Psoas muscle (tissue), 8 donors: ENCODE measurements around the gene SLC5A5. TPM values are rescaled to one million over a fixed set of nuclear protein-coding genes. Genes with fewer than 3 reads are reported as not detected.
A peak's percentile ranks its signal among the peaks of the same experiment; 100 is the strongest.

Experiments
- ATAC-seq, 4 donors: fragments of 200-7000 bp; cut with Tn5 transposase; one replicate each; pipeline ENCODE4 v1.9.1; 2020; ENCODE audit warnings: moderate library complexity in 3 of 4, mild to moderate bottlenecking in 2 of 4
- DNase-seq, 2 donors: peaks; one replicate each; pipeline ENCODE4 v3.0.0-alpha.2; 2020
- H3K27ac ChIP-seq: fragments of 200-600 bp; one replicate; pipeline ENCODE4 v1.8.0; 2022
- H3K27me3 ChIP-seq, 3 donors: fragments of 200-600 bp in 1 of 3; one replicate each; pipeline versions ENCODE4 v1.6.1 to v1.8.0; 2013 to 2022; ENCODE audit warnings: low read length in 2 of 3, mild to moderate bottlenecking in 2 of 3, moderate library complexity in 1 of 3; ENCODE audit not compliant: insufficient read depth in 3 of 3
- H3K36me3 ChIP-seq, 2 donors: fragments of 200-600 bp in 1 of 2; one replicate each; pipeline versions ENCODE4 v1.6.1 to v1.8.0; 2013 to 2022; ENCODE audit warnings: low read depth in 1 of 2, mild to moderate bottlenecking in 1 of 2, moderate library complexity in 1 of 2; ENCODE audit not compliant: insufficient read depth in 1 of 2
- H3K4me1 ChIP-seq: fragments of 200-600 bp; one replicate; pipeline ENCODE4 v1.8.0; 2022
- H3K4me3 ChIP-seq: fragments of 200-600 bp; one replicate; pipeline ENCODE4 v1.8.0; 2022; ENCODE audit warnings: mild to moderate bottlenecking
- H3K9me3 ChIP-seq: fragments of 200-600 bp; one replicate; pipeline ENCODE4 v1.8.0; 2022
- WGBS, 3 donors: extraction: QIAGEN DNeasy Blood & Tissue Kit; methylation state at CpG; one replicate each; pipeline versions ENCODE4 v1.1.6 to v1.1.7; 2013; 5-methylcytosine and 5-hydroxymethylcytosine counted together
- intact Hi-C, 2 donors: fragments of 100-400 bp; cut with DNase I; formaldehyde crosslinking; loops; one replicate each; pipeline versions ENCODE4 v1.11.0 to v1.14.2; 2022
- polyA plus RNA-seq, 3 donors: library from polyadenylated mRNA; stranded (reverse); fragments of 200-250 nt; gene quantifications; one replicate each; pipeline ENCODE4 v1.2.3, GENCODE V29; 2013
- total RNA-seq, 4 donors: library from RNA; stranded (reverse); fragmentation: NEBNext Ultra II Directional in 2 of 4; extraction: Animal tissue kit (Norgen Biotek cat#: 25700) in 2 of 4; gene quantifications; one replicate each; pipeline versions ENCODE4 v1.2.1 to v1.2.4, GENCODE V29; 2021 to 2023
- TF ChIP-seq, protein P1 (sequence below): fragments of 200-600 bp; IDR thresholded peaks from one replicate; pipeline ENCODE4 v1.8.0; 2022; ENCODE audit warnings: antibody characterized with exemption
- donor health status: healthy with polysubstance abuse.
- donor health status: DM: no; HTN: no; CAD: no; lungs with moderate emphysema.
- donor health status: Bipolar disorder and iron deficiency.
- donor health status: healthy.
- donor health status: DM: yes; HTN: yes; CAD: no.
- donor health status: DM: no; HTN: no; CAD: no.
- donor health status: DM: no; HTN: no; CAD: no.
- donor health status: DM: yes; HTN: yes; CAD: no.

The SLC5A5 gene
- total and polyA plus RNA-seq, 7 donors: not detected

DNA sequence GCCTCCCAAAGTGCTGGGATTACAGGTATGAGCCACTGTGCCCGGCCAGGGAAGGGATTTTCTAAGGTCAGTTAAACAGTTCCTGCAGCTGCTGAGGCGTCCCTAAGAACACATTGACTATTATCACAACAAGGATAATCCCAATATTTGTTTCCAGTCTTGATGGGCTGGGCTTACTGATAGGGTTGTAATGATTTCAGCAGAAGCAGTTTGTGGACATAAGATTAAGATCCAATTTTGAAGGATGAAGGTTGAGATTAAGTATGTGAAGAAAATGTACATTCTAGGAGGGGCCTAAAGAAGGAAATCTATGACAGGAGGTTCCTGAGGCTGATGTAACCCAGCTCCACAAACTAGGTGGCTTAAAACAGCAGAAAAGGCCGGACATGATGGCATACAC is 50.4 kb downstream of the SLC5A5 start:
- H3K36me3 ChIP-seq: no peaks in the 10 kb centered on the region
- ATAC-seq: no peak
- H3K9me3 ChIP-seq: no peaks in the 10 kb centered on the region
- peaks cover 0 to 2% (median 0%) of the 10 kb centered on the region in 3 donors for H3K27me3 ChIP-seq
- no peak for DNase-seq
- intact Hi-C loops: no loop called here
- H3K4me3 ChIP-seq: no peak overlapping the region
- TF ChIP-seq, protein P1, sequence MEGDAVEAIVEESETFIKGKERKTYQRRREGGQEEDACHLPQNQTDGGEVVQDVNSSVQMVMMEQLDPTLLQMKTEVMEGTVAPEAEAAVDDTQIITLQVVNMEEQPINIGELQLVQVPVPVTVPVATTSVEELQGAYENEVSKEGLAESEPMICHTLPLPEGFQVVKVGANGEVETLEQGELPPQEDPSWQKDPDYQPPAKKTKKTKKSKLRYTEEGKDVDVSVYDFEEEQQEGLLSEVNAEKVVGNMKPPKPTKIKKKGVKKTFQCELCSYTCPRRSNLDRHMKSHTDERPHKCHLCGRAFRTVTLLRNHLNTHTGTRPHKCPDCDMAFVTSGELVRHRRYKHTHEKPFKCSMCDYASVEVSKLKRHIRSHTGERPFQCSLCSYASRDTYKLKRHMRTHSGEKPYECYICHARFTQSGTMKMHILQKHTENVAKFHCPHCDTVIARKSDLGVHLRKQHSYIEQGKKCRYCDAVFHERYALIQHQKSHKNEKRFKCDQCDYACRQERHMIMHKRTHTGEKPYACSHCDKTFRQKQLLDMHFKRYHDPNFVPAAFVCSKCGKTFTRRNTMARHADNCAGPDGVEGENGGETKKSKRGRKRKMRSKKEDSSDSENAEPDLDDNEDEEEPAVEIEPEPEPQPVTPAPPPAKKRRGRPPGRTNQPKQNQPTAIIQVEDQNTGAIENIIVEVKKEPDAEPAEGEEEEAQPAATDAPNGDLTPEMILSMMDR: no peak
- WGBS, 3 donors: 56 to 64% (median 59%) methylated on average over 3 of the region's 3 CpGs
- H3K4me1 ChIP-seq: no peaks in the 10 kb centered on the region
- H3K27ac ChIP-seq: no peak overlapping the region

DNA sequence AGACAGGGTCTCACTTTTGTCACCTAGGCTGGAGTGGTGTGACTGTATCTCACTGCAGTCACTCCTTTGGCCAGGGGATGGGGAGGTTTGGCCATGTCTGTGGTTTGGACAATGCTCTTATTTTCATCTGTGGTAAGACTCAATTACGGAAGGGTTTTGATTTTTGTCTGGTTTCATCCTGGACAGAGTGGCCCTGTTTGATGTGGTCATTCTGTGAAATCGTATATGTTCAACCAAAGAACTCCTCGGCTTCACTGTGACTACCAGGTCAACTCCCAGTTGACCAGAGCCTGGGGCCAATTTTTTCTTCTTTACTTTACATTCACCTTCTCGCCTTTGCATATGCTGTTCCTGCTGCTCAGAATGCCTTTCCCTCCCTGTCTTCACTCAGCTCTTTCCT is 54.3 kb downstream of the SLC5A5 start:
- TF ChIP-seq, protein P1: no peak
- no peaks in the 10 kb centered on the region for H3K4me1 ChIP-seq
- intact Hi-C loops: no loop called here

DNA sequence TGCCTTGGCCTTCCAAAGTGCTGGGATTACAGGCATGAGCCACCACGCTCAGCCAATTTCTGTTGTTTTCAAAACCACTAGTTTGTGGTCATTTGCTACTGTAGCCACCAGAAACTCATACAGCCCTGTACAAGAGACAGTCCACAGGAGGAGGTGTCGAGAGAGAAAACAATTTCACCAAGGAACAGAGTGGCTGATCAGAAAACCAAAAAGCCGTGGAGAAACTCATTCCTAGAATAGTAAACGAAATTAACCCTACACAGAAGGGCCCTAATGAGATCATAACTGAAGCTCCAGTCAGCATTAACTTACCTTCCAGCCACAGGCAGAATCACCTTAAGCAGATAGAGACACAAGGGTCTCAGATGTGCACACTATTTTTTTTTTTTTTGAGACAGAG is 57.3 kb downstream of the SLC5A5 start:
- no peak for ATAC-seq
- intact Hi-C loops: no loop called here
- WGBS, 3 donors: 59 to 66% (median 62%) methylated on average over 4 of the region's 4 CpGs
- Histone ChIP-seq H3K9me3 (no peaks in the 10 kb centered on the region), H3K4me3 (no peak overlapping the region), H3K27me3 (no peaks in the 10 kb centered on the region), H3K4me1 (peaks cover 6% of the 10 kb centered on the region), H3K36me3 (no peaks in the 10 kb centered on the region), H3K27ac (no peak overlapping the region)
- DNase-seq: no peak
- TF ChIP-seq, protein P1: no peak

More for the DNA sequence above, 54.3 kb downstream of the SLC5A5 start:
- Histone ChIP-seq H3K4me3 (no peak overlapping the region), H3K36me3 (no peaks in the 10 kb centered on the region), H3K27ac (no peak overlapping the region), H3K9me3 (no peaks in the 10 kb centered on the region), H3K27me3 (no peaks in the 10 kb centered on the region)
- 66 to 78% (median 73%) methylated on average over 4 of the region's 4 CpGs for WGBS, 3 donors
- no peak for ATAC-seq
- no peak for DNase-seq

DNA sequence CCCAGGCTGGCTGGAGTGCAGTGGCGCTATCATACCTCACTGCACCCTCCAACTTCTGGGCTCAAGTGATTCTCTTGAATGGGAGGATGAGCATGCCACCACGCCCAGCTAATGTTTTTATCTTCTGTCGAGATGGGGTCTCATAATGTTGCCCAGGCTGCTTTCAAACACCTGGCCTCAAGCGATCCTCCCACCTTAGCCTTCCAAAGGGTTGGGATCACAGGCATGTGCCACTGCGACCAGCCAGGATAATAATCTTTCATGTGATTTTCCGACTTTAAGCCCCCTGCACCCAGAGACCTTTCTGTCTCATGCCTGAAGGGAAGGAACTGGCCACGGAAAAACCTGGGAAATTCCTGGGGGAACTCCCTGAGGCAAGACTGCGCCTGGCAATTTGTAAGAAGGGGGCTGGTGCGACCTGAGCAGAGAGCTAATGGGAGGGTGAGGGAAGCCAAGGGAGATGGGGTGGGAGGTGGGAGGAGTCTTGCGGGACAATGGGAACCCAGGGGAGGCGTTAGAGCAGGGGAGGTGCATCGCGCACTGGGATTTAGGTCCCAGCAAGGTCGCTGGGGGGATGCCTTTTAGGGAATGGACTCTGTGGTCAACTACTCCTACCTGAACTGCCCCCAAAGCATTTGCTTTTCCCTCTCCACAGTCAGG is 59.9 kb downstream of the SLC5A5 start:
- 23 to 33% (median 30%) methylated on average over 14 of the region's 14 CpGs for WGBS, 3 donors
- H3K4me3 ChIP-seq: peak overlapping the region; percentile 81
- H3K27ac ChIP-seq: no peak overlapping the region
- no peaks in the 10 kb centered on the region for H3K9me3 ChIP-seq
- H3K4me1 ChIP-seq: peaks cover 12% of the 10 kb centered on the region
- TF ChIP-seq, protein P1: no peak
- no peaks in the 10 kb centered on the region for H3K27me3 ChIP-seq
- ATAC-seq (no peak), DNase-seq (no peak)
- H3K36me3 ChIP-seq: peaks cover 0 to 4% of the 10 kb centered on the region in 2 donors
- intact Hi-C loops: loop anchor here (1.0 to 2.0 kb wide), 3 partner anchors 63 to 73 kb away; partner anchors contain the start of gene RPL18A (in 2 of the 2)
